Mesenchymal stem cell (in vitro differentiated cells and primary cell): ENCODE data around the gene ALOX5AP.

Experiments used
- DNase-seq: peaks from one replicate; pipeline ENCODE4 v3.0.0-alpha.2; 2013
- H2AFZ ChIP-seq: one replicate; pipeline ENCODE4 v1.6.1; 2013; ENCODE audit warnings: low read depth, mild to moderate bottlenecking, control low read depth, inconsistent platforms, low read length, moderate library complexity
- H2AK5ac ChIP-seq: 2 replicates; pipeline ENCODE4 v1.6.1; 2013; ENCODE audit warnings: low read length, moderate library complexity, mild to moderate bottlenecking, inconsistent platforms; ENCODE audit not compliant: severe bottlenecking
- H2BK120ac ChIP-seq: one replicate; pipeline ENCODE4 v1.6.1; 2013; ENCODE audit warnings: low read depth, mild to moderate bottlenecking, inconsistent platforms, low read length, moderate library complexity
- H2BK12ac ChIP-seq, 2 experiments: one replicate each; pipeline ENCODE4 v1.6.1; 2013; ENCODE audit warnings: inconsistent platforms in 2 of 2, low read length in 2 of 2, mild to moderate bottlenecking in 2 of 2, moderate library complexity in 2 of 2, control low read depth in 1 of 2
- H2BK15ac ChIP-seq: one replicate; pipeline ENCODE4 v1.6.1; 2013; ENCODE audit warnings: mild to moderate bottlenecking, low read depth, inconsistent platforms; ENCODE audit not compliant: poor library complexity, severe bottlenecking
- H2BK5ac ChIP-seq: 2 replicates; pipeline ENCODE4 v1.6.1; 2013; ENCODE audit warnings: low read depth, mild to moderate bottlenecking, low read length, control low read depth, inconsistent platforms; ENCODE audit not compliant: poor library complexity, severe bottlenecking
- H3K14ac ChIP-seq, 2 experiments: one replicate each; pipeline ENCODE4 v1.6.1; 2013; ENCODE audit warnings: inconsistent platforms in 2 of 2, low read length in 2 of 2, control low read depth in 1 of 2, mild to moderate bottlenecking in 1 of 2, moderate library complexity in 1 of 2
- H3K18ac ChIP-seq, 2 experiments: one replicate each; pipeline ENCODE4 v1.6.1; 2013; ENCODE audit warnings: inconsistent platforms in 2 of 2, low read length in 2 of 2, control low read depth in 1 of 2, low read depth in 1 of 2, mild to moderate bottlenecking in 1 of 2
- H3K23ac ChIP-seq, 2 experiments: one replicate each; pipeline ENCODE4 v1.6.1; 2013; ENCODE audit warnings: inconsistent platforms in 2 of 2, low read length in 2 of 2, mild to moderate bottlenecking in 2 of 2, moderate library complexity in 2 of 2, control low read depth in 1 of 2
- H3K27ac ChIP-seq: 2 replicates; pipeline ENCODE4 v1.5.1; 2013; ENCODE audit warnings: mild to moderate bottlenecking, moderate library complexity, low read length, control low read depth, inconsistent platforms; ENCODE audit not compliant: poor library complexity, severe bottlenecking
- H3K27me3 ChIP-seq, 2 experiments: 2 replicates each; pipeline versions ENCODE4 v1.6.1 to v1.7.0; 2013; ENCODE audit warnings: low read length in 2 of 2, mild to moderate bottlenecking in 2 of 2, moderate library complexity in 2 of 2, control low read depth in 1 of 2, inconsistent platforms in 1 of 2; ENCODE audit not compliant: control insufficient read depth in 1 of 2, insufficient read depth in 1 of 2
- H3K36me3 ChIP-seq, 2 experiments: 2 replicates each; pipeline versions ENCODE4 v1.6.1 to v1.7.0; 2013; ENCODE audit warnings: low read length in 2 of 2, control low read depth in 1 of 2, inconsistent platforms in 1 of 2, low read depth in 1 of 2, mild to moderate bottlenecking in 1 of 2; ENCODE audit not compliant: insufficient read depth in 2 of 2, control insufficient read depth in 1 of 2
- H3K4ac ChIP-seq, 2 experiments: one replicate each; pipeline ENCODE4 v1.6.1; 2013; ENCODE audit warnings: inconsistent platforms in 2 of 2, low read length in 2 of 2, mild to moderate bottlenecking in 2 of 2, moderate library complexity in 2 of 2, control low read depth in 1 of 2, low read depth in 1 of 2
- H3K4me1 ChIP-seq: 2 replicates; pipeline ENCODE4 v1.6.1; 2013; ENCODE audit warnings: low read depth, low read length, control low read depth; ENCODE audit not compliant: control insufficient read depth, insufficient read depth
- H3K4me2 ChIP-seq: 2 replicates; pipeline ENCODE4 v1.6.1; 2013; ENCODE audit warnings: low read length, mild to moderate bottlenecking, inconsistent platforms; ENCODE audit not compliant: poor library complexity, severe bottlenecking
- H3K4me3 ChIP-seq, 2 experiments: 2 replicates each; pipeline versions ENCODE4 v1.5.1 to v1.7.0; 2013; ENCODE audit warnings: low read length in 2 of 2, mild to moderate bottlenecking in 2 of 2, control low read depth in 1 of 2, low read depth in 1 of 2; ENCODE audit not compliant: insufficient read depth in 1 of 2
- H3K79me1 ChIP-seq: replicated peaks from 2 replicates; pipeline ENCODE4 v1.6.1; 2013; ENCODE audit warnings: mild to moderate bottlenecking, control low read depth, low read length, inconsistent platforms; ENCODE audit not compliant: poor library complexity, severe bottlenecking
- H3K9ac ChIP-seq: 2 replicates; pipeline ENCODE4 v1.7.0; 2013; ENCODE audit warnings: mild to moderate bottlenecking, low read length, moderate library complexity
- H3K9me3 ChIP-seq: 2 replicates; pipeline ENCODE4 v1.7.0; 2013; ENCODE audit warnings: mild to moderate bottlenecking, low read length; ENCODE audit not compliant: control insufficient read depth
- H4K8ac ChIP-seq: one replicate; pipeline ENCODE4 v1.6.1; 2013; ENCODE audit warnings: inconsistent platforms, mild to moderate bottlenecking, low read length, moderate library complexity
- H4K91ac ChIP-seq: one replicate; pipeline ENCODE4 v1.6.1; 2013; ENCODE audit warnings: mild to moderate bottlenecking, low read length, inconsistent platforms
- WGBS: methylation state at CpG from one replicate; pipeline ENCODE4 v1.1.7; 2013; ENCODE audit warnings: mixed read lengths; 5-methylcytosine and 5-hydroxymethylcytosine counted together

The ALOX5AP gene

DNA sequence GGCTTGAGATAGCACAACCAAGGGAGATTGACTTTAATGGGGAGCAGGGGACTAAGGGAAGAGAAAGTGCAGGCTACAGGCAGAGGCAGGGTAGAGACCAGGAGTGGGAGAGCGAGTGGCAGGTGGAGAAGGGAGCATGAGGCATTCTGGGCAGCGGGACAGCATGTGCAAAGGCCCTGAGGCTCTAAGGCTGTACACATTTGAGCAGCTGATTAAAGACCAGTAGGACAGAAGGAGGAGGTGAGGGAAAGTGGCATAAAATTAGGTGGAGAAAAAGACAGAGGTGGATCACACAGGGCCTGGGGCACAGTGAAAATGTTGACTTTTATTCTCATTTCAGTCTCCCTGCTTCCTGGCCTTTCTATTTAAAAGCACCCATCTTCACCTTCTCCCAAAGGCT, 74.4 kb downstream of the ALOX5AP start:
- H3K14ac ChIP-seq, result peak overlapping the region in 1 of 2 experiments; percentile 82
- H2AFZ ChIP-seq, result no peak overlapping the region
- no peak for DNase-seq
- peak overlapping the region; percentile 92 to 96 for H2BK12ac ChIP-seq
- H2BK120ac ChIP-seq, result peak overlapping the region; percentile 54
- peak overlapping the region; percentile 82 for H4K91ac ChIP-seq
- no peak overlapping the region for H3K4me2 ChIP-seq
- H3K4ac ChIP-seq, result peak overlapping the region; percentile 1 to 75
- no peaks in the 10 kb centered on the region for H3K36me3 ChIP-seq
- no peaks in the 10 kb centered on the region for H3K9me3 ChIP-seq
- 100% methylated on average over 2 of the region's 2 CpGs for WGBS
- H2BK15ac ChIP-seq, result peak overlapping the region; percentile 84
- peak overlapping the region; percentile 81 for H3K18ac ChIP-seq
- no peak overlapping the region for H3K4me3 ChIP-seq
- peak overlapping the region; percentile 1 for H3K9ac ChIP-seq
- no peaks in the 10 kb centered on the region for H3K27me3 ChIP-seq
- no peak overlapping the region for H2BK5ac ChIP-seq
- no peak overlapping the region for H3K23ac ChIP-seq
- H2AK5ac ChIP-seq, result peak overlapping the region; percentile 35
- H3K79me1 ChIP-seq, result no peaks in the 10 kb centered on the region
- peaks cover 12% of the 10 kb centered on the region for H3K4me1 ChIP-seq
- no peak overlapping the region for H3K27ac ChIP-seq
- peak overlapping the region; percentile 95 for H4K8ac ChIP-seq

DNA sequence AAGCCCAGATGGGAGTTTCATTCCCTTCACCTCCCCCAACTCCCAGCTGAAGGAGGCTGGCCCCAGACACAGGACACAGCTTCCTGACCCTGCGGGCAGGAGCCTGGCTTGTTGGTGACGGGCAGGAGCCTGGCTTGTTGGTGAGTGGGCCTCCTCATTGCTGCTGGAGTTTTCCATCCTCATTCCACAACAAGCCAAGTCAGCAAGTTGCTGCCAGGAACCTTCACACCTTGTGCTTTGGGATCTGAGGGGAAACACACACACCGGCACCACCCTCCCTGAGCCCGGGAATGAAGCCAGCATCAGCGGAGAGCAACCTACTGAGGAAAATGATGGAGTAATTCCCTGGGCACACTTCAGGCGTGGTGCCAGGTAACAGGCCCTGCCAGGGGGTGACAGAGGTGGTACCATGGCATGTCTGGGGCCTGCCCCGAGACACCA, 74.9 kb downstream of the ALOX5AP start:
- DNase-seq, result peak; percentile 43
- Histone ChIP-seq H3K4ac (peak overlapping the region; percentile 19 to 57), H2BK5ac (no peak overlapping the region), H3K9me3 (no peaks in the 10 kb centered on the region), H4K91ac (peak overlapping the region; percentile 94), H2BK12ac (peak overlapping the region; percentile 82 to 84), H3K27me3 (no peaks in the 10 kb centered on the region), H2BK15ac (peak overlapping the region; percentile 90), H2AK5ac (peak overlapping the region; percentile 35), H3K23ac (no peak overlapping the region), H2AFZ (peak overlapping the region; percentile 62), H3K4me1 (peaks cover 11% of the 10 kb centered on the region), H3K9ac (no peak overlapping the region), H3K36me3 (no peaks in the 10 kb centered on the region), H3K14ac (peak overlapping the region in 1 of 2 experiments; percentile 23), H3K4me3 (no peak overlapping the region), H3K27ac (no peak overlapping the region), H3K4me2 (no peak overlapping the region), H3K18ac (peak overlapping the region; percentile 81), H4K8ac (peak overlapping the region; percentile 72), H2BK120ac (peak overlapping the region; percentile 61), H3K79me1 (no peaks in the 10 kb centered on the region)
- 78% methylated on average over 7 of the region's 7 CpGs for WGBS

DNA sequence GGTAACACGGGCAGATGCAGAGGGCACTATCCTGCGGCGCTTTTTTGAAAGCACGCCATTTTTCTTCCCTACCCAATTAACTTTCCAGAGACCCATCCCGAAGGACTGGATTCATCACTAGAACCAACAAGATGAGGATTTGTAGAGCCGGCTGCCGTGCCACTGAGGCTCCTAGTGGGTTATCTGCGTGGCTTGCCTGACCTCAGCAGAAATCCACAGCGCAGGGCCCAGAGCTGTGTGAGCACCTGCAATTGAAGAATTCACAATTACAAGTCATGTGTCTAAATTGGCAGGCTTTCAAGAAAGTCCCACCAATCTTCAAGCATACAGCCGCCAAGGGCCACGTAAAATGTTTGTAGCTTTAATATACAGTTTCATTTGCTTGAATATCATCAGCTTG, 75.5 kb downstream of the ALOX5AP start:
- Histone ChIP-seq H2BK120ac (no peak overlapping the region), H3K18ac (peak overlapping the region; percentile 69 to 81), H3K23ac (no peak overlapping the region), H3K9me3 (no peaks in the 10 kb centered on the region), H4K8ac (peak overlapping the region; percentile 72), H2BK5ac (no peak overlapping the region), H3K4ac (peak overlapping the region; percentile 56 to 57), H3K79me1 (no peaks in the 10 kb centered on the region), H4K91ac (peak overlapping the region; percentile 94), H3K9ac (no peak overlapping the region), H3K36me3 (no peaks in the 10 kb centered on the region), H2BK12ac (peak overlapping the region; percentile 82 to 84), H3K14ac (no peak overlapping the region), H3K4me1 (peaks cover 7% of the 10 kb centered on the region), H2AK5ac (no peak overlapping the region), H3K27ac (no peak overlapping the region), H2BK15ac (peak overlapping the region; percentile 90), H2AFZ (no peak overlapping the region), H3K27me3 (no peaks in the 10 kb centered on the region), H3K4me2 (no peak overlapping the region), H3K4me3 (no peak overlapping the region)
- 98% methylated on average over 11 of the region's 11 CpGs for WGBS
- no peak for DNase-seq
